Heart left ventricle (tissue), 16 donors: ENCODE data around the gene ABLIM2. TPM values are rescaled to one million over a fixed set of nuclear protein-coding genes. Genes with fewer than 3 reads are reported as not detected.
A peak's percentile ranks its signal among the peaks of the same experiment; 100 is the strongest.

Experiments
- ATAC-seq, 4 donors: fragments of 200-7000 bp; cut with Tn5 transposase; one replicate each; pipeline ENCODE4 v1.9.1; 2020 to 2022; ENCODE audit warnings: moderate library complexity in 4 of 4, mild to moderate bottlenecking in 3 of 4, moderate number of reproducible peaks in 1 of 4
- DNase-seq, 5 donors: peaks; one replicate each; pipeline ENCODE4 v3.0.0-alpha.2; 2020
- H3K27ac ChIP-seq, 12 donors: fragments of 200-600 bp; sonication (generic) in 4 of 12; one replicate each; pipeline versions ENCODE4 v1.5.0 to v1.8.0; 2016 to 2022; ENCODE audit warnings: mild to moderate bottlenecking in 2 of 12
- H3K27me3 ChIP-seq, 9 donors: fragments of 200-600 bp; sonication (generic) in 2 of 9; one replicate each; pipeline versions ENCODE4 v1.5.1 to v1.8.0; 2016 to 2022; ENCODE audit warnings: mild to moderate bottlenecking in 3 of 9
- H3K36me3 ChIP-seq, 9 donors: fragments of 200-600 bp; sonication (generic) in 2 of 9; one replicate each; pipeline versions ENCODE4 v1.5.0 to v1.8.0; 2018 to 2022; ENCODE audit warnings: mild to moderate bottlenecking in 2 of 9
- H3K4me1 ChIP-seq, 12 donors: fragments of 200-600 bp; sonication (generic) in 4 of 12; one replicate each; pipeline versions ENCODE4 v1.5.0 to v1.8.0; 2016 to 2022; ENCODE audit warnings: mild to moderate bottlenecking in 3 of 12
- H3K4me3 ChIP-seq, 12 donors: fragments of 200-600 bp; sonication (generic) in 4 of 12; one replicate each; pipeline versions ENCODE4 v1.5.0 to v1.8.0; 2017 to 2022; ENCODE audit warnings: mild to moderate bottlenecking in 9 of 12, moderate library complexity in 4 of 12
- H3K9me3 ChIP-seq, 12 donors: fragments of 200-600 bp; sonication (generic) in 4 of 12; one replicate each; pipeline versions ENCODE4 v1.5.0 to v1.8.0; 2016 to 2022; ENCODE audit warnings: mild to moderate bottlenecking in 1 of 12
- CTCF ChIP-seq, 12 donors: fragments of 200-600 bp; sonication (generic) in 4 of 12; IDR thresholded peaks; one replicate each; pipeline versions ENCODE4 v1.5.0 to v1.8.0; 2018 to 2022; ENCODE audit warnings: antibody characterized with exemption in 12 of 12, mild to moderate bottlenecking in 5 of 12
- POLR2A ChIP-seq, 2 donors: fragments of 450-650 bp; IDR thresholded peaks; one replicate each; pipeline ENCODE4 v1.6.1; 2017; ENCODE audit warnings: antibody characterized with exemption in 2 of 2, mild to moderate bottlenecking in 2 of 2, moderate library complexity in 2 of 2
- WGBS, 4 donors: extraction: QIAGEN DNeasy Blood & Tissue Kit in 2 of 4; methylation state at CpG; one replicate each; pipeline versions ENCODE4 v1.1.5 to v1.1.7; 2013 to 2018; 5-methylcytosine and 5-hydroxymethylcytosine counted together
- intact Hi-C, 10 donors: fragments of 100-400 bp; cut with DNase I; formaldehyde crosslinking; loops; one replicate each; pipeline versions ENCODE4 v1.11.1 to v1.14.2; 2022
- polyA plus RNA-seq, 2 donors: library from polyadenylated mRNA; stranded (reverse); fragments of 200-250 nt; gene quantifications; one replicate each; pipeline ENCODE4 v1.2.3, GENCODE V29; 2013
- total RNA-seq, 9 donors: library from RNA; depleted of rRNA in 2 of 9; stranded (reverse); fragments of >200 nt in 2 of 9; fragmentation: NEBNext Ultra II Directional in 3 of 9; extraction: Animal tissue kit (Norgen Biotek cat#: 25700) in 3 of 9; gene quantifications; one replicate each; pipeline versions ENCODE4 v1.1.0 to v1.2.4, GENCODE V29; 2016 to 2023
- donor health status: ischemic (EF 13 %, LVEDD 7.1; RV severe dilation, severe dysfunction).
- donor health status: healthy with polysubstance abuse.
- donor health status: DM: no; HTN: yes; CAD: no.
- donor health status: DM: no; HTN: no; CAD: no.
- donor health status: ischemic (EF 25% LVEDD 6.9; RV normal size, moderate dysfunction).
- donor health status: ischemic (EF 25% LVEDD 5.7; RV mildly dilated, moderate dysfunction).
- donor health status: healthy.
- donor health status: DM: yes; HTN: yes; CAD: no.
- donor health status: ischemic (EF 35%, LVEDD 5.7; RV mildly dilated, moderate dysfunction).
- donor health status: nonischemic (EF 11% LVEDD 7.7; RV severe dilation, severe dysfunction).
- donor health status: DM: yes; HTN: yes; CAD: no.
- donor health status: PGD.
- donor health status: ischemic (EF 29% LVEDD 5.4; RV normal size, mild dysfunction).
- donor health status: nonischemic (EF 23%, LVEDD 6.1; RV moderate dilation, normal function).

Gene ABLIM2
- total and polyA plus RNA-seq, 11 donors = 11.1 to 27.9 (median 18.4) TPM

- 63 to 76% (median 73%) methylated on average over 18 to 21 of the region's 21 CpGs for WGBS, 4 donors
- H3K27ac ChIP-seq = peak overlapping the region in 6 of 12 donors; percentile 4 to 88 (median 26)
These were observed 190.9 kb downstream of the ABLIM2 start for GRCh38 chr4:7967501-7968261.

GRCh38 chr4:7967063-7967440 is 191.6 kb downstream of the ABLIM2 start:
- H3K27ac ChIP-seq = no peak overlapping the region

More at GRCh38 chr4:7967501-7968261, 190.9 kb downstream of the ABLIM2 start:
- ATAC-seq = peak in 3 of 4 donors; percentile 3 to 35 (median 14)
- Histone ChIP-seq H3K27me3 (no peaks in the 10 kb centered on the region), H3K4me3 (no peak overlapping the region), H3K4me1 (peaks cover 5 to 64% (median 33%) of the 10 kb centered on the region in 12 donors), H3K9me3 (no peaks in the 10 kb centered on the region), H3K36me3 (no peaks in the 10 kb centered on the region)
- TF ChIP-seq POLR2A (IDR thresholded peaks at IDR 0.05) (no peak), CTCF (IDR thresholded peaks at IDR 0.05) (no peak)
- peak in 2 of 5 donors; percentile 51 to 70 for DNase-seq
- intact Hi-C loops = no loop called here

GRCh38 chr4:7966281-7967062 is 192.1 kb downstream of the ABLIM2 start:
- Histone ChIP-seq H3K4me3 (no peak overlapping the region), H3K27ac (no peak overlapping the region), H3K4me1 (peaks cover 5 to 56% (median 33%) of the 10 kb centered on the region in 12 donors), H3K9me3 (no peaks in the 10 kb centered on the region), H3K36me3 (no peaks in the 10 kb centered on the region), H3K27me3 (no peaks in the 10 kb centered on the region)
- no peak for TF ChIP-seq CTCF (IDR thresholded peaks at IDR 0.05)
- TF ChIP-seq POLR2A (IDR thresholded peaks at IDR 0.05) = no peak
- intact Hi-C loops = no loop called here
- WGBS, 4 donors = 83 to 92% (median 89%) methylated on average over 31 to 37 of the region's 37 CpGs
- no peak for ATAC-seq
- DNase-seq = no peak

More at GRCh38 chr4:7967063-7967440, 191.6 kb downstream of the ABLIM2 start:
- Histone ChIP-seq H3K4me1 (peaks cover 5 to 62% (median 33%) of the 10 kb centered on the region in 12 donors), H3K9me3 (no peaks in the 10 kb centered on the region), H3K27me3 (no peaks in the 10 kb centered on the region), H3K36me3 (no peaks in the 10 kb centered on the region), H3K4me3 (no peak overlapping the region)
- ATAC-seq = no peak
- DNase-seq = no peak
- 90 to 93% (median 91%) methylated on average over 4 to 9 of the region's 9 CpGs for WGBS, 4 donors
- TF ChIP-seq POLR2A (IDR thresholded peaks at IDR 0.05) (no peak), CTCF (IDR thresholded peaks at IDR 0.05) (no peak)
- intact Hi-C loops = no loop called here
